K562 (cell line): ENCODE measurements around the gene PKLR. TPM values are rescaled to one million over a fixed set of nuclear protein-coding genes. Genes with fewer than 3 reads are reported as not detected.

ENCODE experiments used
- ATAC-seq: fragments of 200-7000 bp; cut with Tn5 transposase; 3 replicates; pipeline ENCODE4 v1.9.1; 2020; ENCODE audit warnings: moderate library complexity
- BruUV-seq: library from RNA; stranded (reverse); fragments of 400-500 nt; replicated peaks from 2 replicates; lab custom pipeline; 2021; lab: Mats Ljungman, UMichigan
- CTCF ChIA-PET: fragments of 300-600 bp; formaldehyde crosslinking; extraction: SDS; loops from one replicate; lab custom pipeline; 2021; ENCODE audit warnings: low intra/inter-chr PET ratio; lab: Yijun Ruan, JAX
- POLR2A ChIA-PET: fragments of 300-600, 350-650 bp; sonication (Branson Sonifier 250); formaldehyde crosslinking; extraction: SDS; loops from one replicate; lab custom pipeline; 2021; ENCODE audit warnings: antibody characterized with exemption, inconsistent platforms; lab: Yijun Ruan, JAX
- DNase-seq, 4 experiments: peaks; one replicate each; pipeline versions ENCODE4 v3.0.0 to v3.0.0-alpha.2; 2011 to 2018; ENCODE audit warnings: low spot score in 3 of 4, mixed read lengths in 3 of 4; ENCODE audit errors: extremely low read depth in 1 of 4
- FAIRE-seq: peaks from 2 replicates; lab custom pipeline; 2011; peaks lifted over from hg19 to GRCh38; lab: Jason Lieb, UNC
- H2AFZ ChIP-seq: 2 replicates; pipeline ENCODE4 v1.6.0; 2011; ENCODE audit warnings: low read depth, low read length, control low read depth, inconsistent platforms
- H3K27ac ChIP-seq: fragments of 200-600 bp; 3 replicates; pipeline ENCODE4 v1.8.0; 2011; ENCODE audit warnings: low read depth, mild to moderate bottlenecking, control low read depth, inconsistent platforms, low read length, moderate library complexity, mixed read lengths; ENCODE audit errors: extremely low read depth
- H3K27me3 ChIP-seq, 2 experiments: fragments of 300-600 bp in 1 of 2; 2 replicates in 1 of 2; 3 replicates in 1 of 2; pipeline versions ENCODE4 v1.6.0 to v1.8.0; 2011; ENCODE audit warnings: inconsistent platforms in 2 of 2, low read length in 2 of 2, mild to moderate bottlenecking in 1 of 2, mixed read lengths in 1 of 2, moderate library complexity in 1 of 2; ENCODE audit not compliant: control insufficient read depth in 2 of 2, insufficient read depth in 2 of 2
- H3K36me3 ChIP-seq: fragments of 300-600 bp; 3 replicates; pipeline ENCODE4 v1.8.0; 2011; ENCODE audit warnings: mild to moderate bottlenecking, low read length, inconsistent platforms; ENCODE audit not compliant: control insufficient read depth, insufficient read depth
- H3K4me1 ChIP-seq, 2 experiments: fragments of 200-600 bp in 1 of 2; replicated peaks in 1 of 2; 2 replicates in 1 of 2; 3 replicates in 1 of 2; pipeline versions ENCODE4 v1.5.1 to v1.8.0; 2011; ENCODE audit warnings: inconsistent platforms in 2 of 2, low read length in 2 of 2, mild to moderate bottlenecking in 1 of 2, mixed read lengths in 1 of 2, moderate library complexity in 1 of 2; ENCODE audit not compliant: control insufficient read depth in 2 of 2, insufficient read depth in 2 of 2
- H3K4me2 ChIP-seq: 2 replicates; pipeline ENCODE4 v1.6.1; 2011; ENCODE audit warnings: low read length, control low read depth, inconsistent platforms, mixed read lengths; ENCODE audit not compliant: insufficient read depth
- H3K4me3 ChIP-seq: fragments of 200-600 bp; sonication (generic), shearing (Covaris generic); 2 replicates; pipeline ENCODE4 v1.5.1; 2016; ENCODE audit warnings: control low read depth, inconsistent platforms
- H3K79me2 ChIP-seq: fragments of 200-600 bp; 3 replicates; pipeline ENCODE4 v1.8.0; 2011; ENCODE audit warnings: low read length, inconsistent platforms; ENCODE audit not compliant: control insufficient read depth, insufficient read depth
- H3K9ac ChIP-seq, 2 experiments: 2 replicates each; pipeline versions ENCODE4 v1.6.0 to v1.6.1; 2011; ENCODE audit warnings: low read depth in 2 of 2, low read length in 2 of 2, control low read depth in 1 of 2, inconsistent platforms in 1 of 2, mild to moderate bottlenecking in 1 of 2, mixed read lengths in 1 of 2; ENCODE audit not compliant: insufficient read depth in 1 of 2
- H3K9me1 ChIP-seq: one replicate; pipeline ENCODE4 v1.6.0; 2011; ENCODE audit warnings: inconsistent platforms, mild to moderate bottlenecking, low read length, moderate library complexity; ENCODE audit not compliant: control insufficient read depth, insufficient read depth
- H3K9me3 ChIP-seq: replicated peaks from 2 replicates; pipeline ENCODE4 v1.5.1; 2011; ENCODE audit warnings: low read depth, low read length, inconsistent platforms; ENCODE audit not compliant: control insufficient read depth, insufficient read depth
- H4K20me1 ChIP-seq: replicated peaks from 2 replicates; pipeline ENCODE4 v1.6.1; 2011; ENCODE audit warnings: low read length, inconsistent platforms, mixed read lengths; ENCODE audit not compliant: control insufficient read depth, insufficient read depth
- CBFA2T2 ChIP-seq: fragments of 450-650 bp; conservative IDR thresholded peaks from 2 replicates; pipeline ENCODE4 v1.6.1; 2017; ENCODE audit warnings: mild to moderate bottlenecking
- CREM ChIP-seq: IDR thresholded peaks from 2 replicates; pipeline ENCODE4 v1.6.1; 2014; ENCODE audit warnings: antibody characterized with exemption, low read depth
- CTCF ChIP-seq, 3 experiments: IDR thresholded peaks in 2 of 3; conservative IDR thresholded peaks in 1 of 3; 2 replicates each; pipeline ENCODE4 v1.5.1; 2011 to 2012; ENCODE audit warnings: low read length in 3 of 3, mild to moderate bottlenecking in 3 of 3, control low read depth in 2 of 3, improper control_type of control experiment in 1 of 3, inconsistent platforms in 1 of 3, low read depth in 1 of 3, mixed read lengths in 1 of 3, moderate library complexity in 1 of 3; ENCODE audit not compliant: insufficient read depth in 2 of 3
- EHMT2 ChIP-seq: fragments of 450-650 bp; IDR thresholded peaks from 2 replicates; pipeline ENCODE4 v1.6.1; 2018; ENCODE audit warnings: antibody characterized with exemption
- ESRRA ChIP-seq: fragments of 450-650 bp; IDR thresholded peaks from 2 replicates; pipeline ENCODE4 v1.6.1; 2014; ENCODE audit warnings: low read depth, mild to moderate bottlenecking, moderate library complexity, borderline replicate concordance
- HDAC2 ChIP-seq: fragments of 450-650 bp; IDR thresholded peaks from 2 replicates; pipeline ENCODE4 v1.6.1; 2016; ENCODE audit warnings: mild to moderate bottlenecking
- NKRF ChIP-seq: fragments of 450-650 bp; IDR thresholded peaks from 2 replicates; pipeline ENCODE4 v1.6.1; 2016; ENCODE audit warnings: borderline replicate concordance
- NR1H2 ChIP-seq: sonication (generic); formaldehyde crosslinking; IDR thresholded peaks from 2 replicates; pipeline ENCODE4 v1.4.0; 2020; ENCODE audit warnings: mild to moderate bottlenecking, missing genetic modification reagents
- PRMT5 ChIP-seq: sonication (generic); formaldehyde crosslinking; IDR thresholded peaks from 2 replicates; pipeline ENCODE4 v1.5.0; 2020; ENCODE audit warnings: missing genetic modification reagents
- SIN3A ChIP-seq, 2 experiments: fragments of 150-350 bp in 1 of 2; IDR thresholded peaks; 2 replicates each; pipeline ENCODE4 v1.6.1; 2011 to 2016; ENCODE audit warnings: borderline replicate concordance in 2 of 2, low read depth in 2 of 2, low read length in 2 of 2, mild to moderate bottlenecking in 2 of 2, moderate library complexity in 2 of 2; ENCODE audit not compliant: control insufficient read depth in 1 of 2
- WGBS: fragments of 100-300 bp; shearing (Covaris generic); methylation state at CpG from one replicate; pipeline ENCODE4 v1.1.6; 2016; ENCODE audit warnings: low coverage, mixed read lengths; ENCODE audit not compliant: insufficient coverage; ENCODE audit errors: missing lambda C conversion rate; 5-methylcytosine and 5-hydroxymethylcytosine counted together
- in situ Hi-C: fragments of 300-500 bp; cut with MboI; formaldehyde crosslinking; loops from 4 replicates; pipeline ENCODE4 v1.15.0; 2018; ENCODE audit warnings: inconsistent platforms, mixed read lengths
- intact Hi-C: fragments of 100-400 bp; cut with micrococcal nuclease; formaldehyde crosslinking; loops from 2 replicates; pipeline ENCODE4 v1.14.2; 2022
- polyA plus RNA-seq, 8 experiments: library from polyadenylated mRNA; depleted of rRNA in 4 of 8; stranded (reverse) in 5 of 8; unstranded in 3 of 8; fragments of >200 nt; fragmentation: Nextera tagmentation in 2 of 8; fragmentation: Illumina TruSeq in 1 of 8; extraction: Ambion mirVana in 2 of 8; extraction: Trizol in 1 of 8; gene quantifications; 2 replicates each; pipeline versions ENCODE4 v1.2.1 to v1.2.3, GENCODE V29; 2011 to 2014; ENCODE audit warnings: inconsistent platforms in 1 of 8, missing spikeins in 1 of 8
- total RNA-seq, 7 experiments: library from RNA; depleted of rRNA in 6 of 7; stranded (reverse); fragments of >200 nt in 6 of 7; fragmentation: Illumina TruSeq in 2 of 7; extraction: Trizol in 2 of 7; gene quantifications; 2 replicates each; pipeline versions ENCODE4 v1.2.1 to v1.2.3, GENCODE V29; 2011 to 2021; ENCODE audit warnings: low replicate concordance in 1 of 7
- TF ChIP-seq, protein P1 (sequence below): sonication (generic); formaldehyde crosslinking; IDR thresholded peaks from 2 replicates; pipeline ENCODE4 v1.8.0; 2022; ENCODE audit warnings: mild to moderate bottlenecking, missing genetic modification reagents

PKLR gene
- total and polyA plus RNA-seq, 9 of the 15 experiments (the other 6 are each of a cell fraction or from before 2014, with no cell fraction given), result 10.7 to 78.4 (median 38.2) TPM

DNA sequence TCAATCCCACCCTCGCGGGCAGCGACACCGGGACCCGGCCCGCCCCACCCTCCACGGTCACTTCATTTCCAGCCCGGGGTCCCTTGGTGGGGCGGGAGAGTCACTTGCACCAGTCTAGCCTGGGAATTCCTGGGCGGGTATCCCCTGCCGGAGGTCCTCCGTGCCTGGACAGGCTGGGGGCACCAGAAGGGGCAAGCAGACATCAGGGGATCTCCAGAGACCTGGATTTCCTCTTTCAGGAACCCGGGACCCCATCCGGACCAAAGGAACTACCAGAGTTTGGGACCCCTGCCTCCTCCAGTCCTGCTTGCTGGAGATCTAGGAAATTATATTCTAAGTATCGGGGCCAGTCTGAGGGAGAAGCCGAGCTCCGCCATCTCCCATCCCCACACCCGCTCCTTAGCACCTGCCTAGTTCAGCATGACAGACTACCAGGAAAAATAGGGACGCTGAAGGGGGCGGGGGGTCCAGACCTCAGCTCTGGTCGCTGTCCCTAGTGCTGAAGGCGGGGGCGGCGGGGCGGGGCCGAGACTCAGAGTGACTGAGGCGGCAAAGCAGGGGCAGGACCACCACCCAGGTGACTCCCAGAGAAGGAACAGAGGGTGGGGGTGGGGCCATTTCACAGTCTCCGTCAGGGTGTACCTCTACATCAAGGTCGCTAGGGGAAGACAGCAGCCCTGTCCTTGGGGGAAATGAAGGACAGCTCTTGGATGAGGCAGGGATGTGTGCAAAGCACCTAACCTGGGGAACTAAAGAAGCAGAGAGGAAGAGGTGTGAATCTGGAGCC is 23.1 kb downstream of the PKLR start:
- peak; percentile 30 for ATAC-seq
- H3K4me1 ChIP-seq, result peaks cover 18 to 46% of the 10 kb centered on the region in 2 experiments; a peak in 4 of 5 replicates
- WGBS, result 2% methylated on average over 22 of the region's 29 CpGs
- no peaks in the 10 kb centered on the region for H4K20me1 ChIP-seq
- peak; percentile 75 to 87 (median 84) for DNase-seq
- peaks cover 9% of the 10 kb centered on the region for H3K79me2 ChIP-seq
- FAIRE-seq, result peak; percentile 60
- no peak overlapping the region for H3K27ac ChIP-seq
- no peaks in the 10 kb centered on the region for H3K9me3 ChIP-seq
- in situ Hi-C loops (no loop called here), intact Hi-C loops (loop anchor here (1.0 to 2.0 kb wide), 3 partner anchors 23 to 45 kb away; partner anchors contain the start of genes FDPS and PKLR)
- peak overlapping the region; percentile 57 for H3K4me3 ChIP-seq
- POLR2A ChIA-PET, result interaction anchor here (0.6 to 1.0 kb wide), 6 partner anchors 10 to 95 kb away, joined by 3 to 5 read pairs (median 3); partner anchors contain the start of gene SCAMP3
- peak overlapping the region; percentile 80 for H3K4me2 ChIP-seq
- peak overlapping the region; percentile 92 for H2AFZ ChIP-seq
- no peaks in the 10 kb centered on the region for H3K27me3 ChIP-seq
- BruUV-seq, result no TSS peak
- CTCF ChIA-PET, result interaction anchor here (0.7 to 2.0 kb wide), 3 partner anchors 29 to 45 kb away, joined by 3 to 12 read pairs (median 5); no protein-coding TSS in a partner anchor
- peaks cover 4% of the 10 kb centered on the region; the same call in 1 of the 3 replicates for H3K36me3 ChIP-seq
- H3K9me1 ChIP-seq, result no peaks in the 10 kb centered on the region
- H3K9ac ChIP-seq, result peak overlapping the region; percentile 39 to 93; a peak in 3 of 4 replicates
- TF ChIP-seq EHMT2, result peak; percentile 93
- TF ChIP-seq CBFA2T2, result no peak
- TF ChIP-seq, protein P1, sequence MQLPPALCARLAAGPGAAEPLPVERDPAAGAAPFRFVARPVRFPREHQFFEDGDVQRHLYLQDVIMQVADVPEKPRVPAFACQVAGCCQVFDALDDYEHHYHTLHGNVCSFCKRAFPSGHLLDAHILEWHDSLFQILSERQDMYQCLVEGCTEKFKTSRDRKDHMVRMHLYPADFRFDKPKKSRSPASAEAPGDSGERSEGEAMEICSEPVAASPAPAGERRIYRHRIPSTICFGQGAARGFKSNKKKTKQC (CRISPR knock-in tag), result peak; percentile 59
- TF ChIP-seq SIN3A (IDR thresholded peaks at IDR 0.05; ENCODE audit: borderline replicate concordance in 2 of 2, control insufficient read depth in 1 of 2, low read depth in 2 of 2, low read length in 2 of 2), result peak; percentile 76 to 96; a peak in 3 of 4 replicates
- TF ChIP-seq ESRRA, result peak; percentile 58; the same call in 1 of the 2 replicates
- TF ChIP-seq NR1H2 (CRISPR knock-in tag), result no peak
- peak; percentile 85; the same call in 1 of the 2 replicates for TF ChIP-seq PRMT5 (CRISPR knock-in tag)
- peak; percentile 29 to 43 (median 40); a peak in 2 of 6 replicates for TF ChIP-seq CTCF (IDR thresholded peaks at IDR 0.05 in 2 of 3, conservative IDR thresholded peaks at IDR 0.05 in 1 of 3; ENCODE audit: insufficient read depth in 2 of 3, low read depth in 1 of 3, low read length in 3 of 3)
- TF ChIP-seq CREM, result peak; percentile 34; the same call in 1 of the 2 replicates
- TF ChIP-seq HDAC2, result no peak
- peak; percentile 65; the same call in 1 of the 2 replicates for TF ChIP-seq NKRF
